Neutrophil (primary cell): Measurements from ENCODE around the gene CYP2W1.

Source experiments
- H3K27ac ChIP-seq: fragments of 200-600 bp; sonication (generic); 2 replicates; pipeline ENCODE4 v1.5.1; 2016; ENCODE audit warnings: mild to moderate bottlenecking, moderate library complexity
- H3K27me3 ChIP-seq: fragments of 200-600 bp; sonication (generic); 2 replicates; pipeline ENCODE4 v1.6.0; 2016; ENCODE audit warnings: mild to moderate bottlenecking
- H3K36me3 ChIP-seq: fragments of 200-600 bp; sonication (generic); 2 replicates; pipeline ENCODE4 v1.5.1; 2017
- H3K4me1 ChIP-seq, 2 experiments: fragments of 200-600 bp in 1 of 2; sonication (generic) in 1 of 2; 1 replicate in 1 of 2; 2 replicates in 1 of 2; pipeline versions ENCODE4 v1.5.1 to v1.6.1; 2013 to 2016; ENCODE audit warnings: low read depth in 1 of 2, low read length in 1 of 2, mild to moderate bottlenecking in 1 of 2, moderate library complexity in 1 of 2; ENCODE audit not compliant: control insufficient read depth in 1 of 2, insufficient read depth in 1 of 2
- H3K4me3 ChIP-seq, 2 experiments: fragments of 200-600 bp in 1 of 2; sonication (generic) in 1 of 2; 1 replicate in 1 of 2; 2 replicates in 1 of 2; pipeline ENCODE4 v1.5.1; 2013 to 2016; ENCODE audit warnings: low read depth in 1 of 2, low read length in 1 of 2, mild to moderate bottlenecking in 1 of 2, moderate library complexity in 1 of 2
- H3K9me3 ChIP-seq: fragments of 200-600 bp; sonication (generic); 2 replicates; pipeline ENCODE4 v1.5.1; 2016
- CTCF ChIP-seq: fragments of 200-600 bp; sonication (generic); IDR thresholded peaks from 2 replicates; pipeline ENCODE4 v1.5.1; 2016; ENCODE audit warnings: antibody characterized with exemption

CYP2W1 gene

GRCh38 chr7:1004018-1004852, 21.3 kb downstream of the CYP2W1 start:
- Histone ChIP-seq H3K9me3 (no peaks in the 10 kb centered on the region), H3K4me1 (no peaks in the 10 kb centered on the region), H3K36me3 (no peaks in the 10 kb centered on the region), H3K27ac (no peak overlapping the region), H3K27me3 (no peaks in the 10 kb centered on the region), H3K4me3 (no peak overlapping the region)
- TF ChIP-seq CTCF = no peak

GRCh38 chr7:1005303-1005702, 22.3 kb downstream of the CYP2W1 start:
- TF ChIP-seq CTCF = no peak
- H3K9me3 ChIP-seq = no peaks in the 10 kb centered on the region
- no peak overlapping the region for H3K4me3 ChIP-seq
- H3K4me1 ChIP-seq = no peaks in the 10 kb centered on the region
- H3K27ac ChIP-seq = no peak overlapping the region
- H3K27me3 ChIP-seq = no peaks in the 10 kb centered on the region
- no peaks in the 10 kb centered on the region for H3K36me3 ChIP-seq

GRCh38 chr7:1007901-1008300, 24.9 kb downstream of the CYP2W1 start:
- H3K27me3 ChIP-seq = no peaks in the 10 kb centered on the region
- H3K27ac ChIP-seq = no peak overlapping the region
- no peak for TF ChIP-seq CTCF
- H3K4me1 ChIP-seq = no peaks in the 10 kb centered on the region
- no peaks in the 10 kb centered on the region for H3K9me3 ChIP-seq
- no peaks in the 10 kb centered on the region for H3K36me3 ChIP-seq
- H3K4me3 ChIP-seq = no peak overlapping the region

- no peaks in the 10 kb centered on the region for H3K36me3 ChIP-seq
- no peaks in the 10 kb centered on the region for H3K9me3 ChIP-seq
- no peaks in the 10 kb centered on the region for H3K27me3 ChIP-seq
- TF ChIP-seq CTCF = no peak
- no peak overlapping the region for H3K27ac ChIP-seq
- H3K4me1 ChIP-seq = no peaks in the 10 kb centered on the region
- no peak overlapping the region for H3K4me3 ChIP-seq
Observed at GRCh38 chr7:1008733-1009363, 25.9 kb downstream of the CYP2W1 start.

GRCh38 chr7:1009747-1010146, 26.8 kb downstream of the CYP2W1 start:
- TF ChIP-seq CTCF = no peak
- no peaks in the 10 kb centered on the region for H3K9me3 ChIP-seq
- no peak overlapping the region for H3K4me3 ChIP-seq
- H3K36me3 ChIP-seq = no peaks in the 10 kb centered on the region
- no peaks in the 10 kb centered on the region for H3K4me1 ChIP-seq
- no peaks in the 10 kb centered on the region for H3K27me3 ChIP-seq
- no peak overlapping the region for H3K27ac ChIP-seq
